NB4 (cell line): ENCODE data around the gene SLC7A9.
"Not testable (repeated sequence)": the region's sequence is repeated elsewhere in the genome, so short reads cannot be mapped to it uniquely, and the experiment has no call there.

Experiments
- CTCF ChIP-seq: IDR thresholded peaks from one replicate; pipeline ENCODE4 v1.5.1; 2012; ENCODE audit warnings: low read depth, low read length
- MAX ChIP-seq: IDR thresholded peaks from 2 replicates; pipeline ENCODE4 v1.6.1; 2011; ENCODE audit warnings: low read depth, low read length
- POLR2A ChIP-seq: IDR thresholded peaks from 2 replicates; pipeline ENCODE4 v1.6.1; 2011; ENCODE audit warnings: mild to moderate bottlenecking; ENCODE audit not compliant: insufficient read length; ENCODE audit errors: extremely low read depth

DNA sequence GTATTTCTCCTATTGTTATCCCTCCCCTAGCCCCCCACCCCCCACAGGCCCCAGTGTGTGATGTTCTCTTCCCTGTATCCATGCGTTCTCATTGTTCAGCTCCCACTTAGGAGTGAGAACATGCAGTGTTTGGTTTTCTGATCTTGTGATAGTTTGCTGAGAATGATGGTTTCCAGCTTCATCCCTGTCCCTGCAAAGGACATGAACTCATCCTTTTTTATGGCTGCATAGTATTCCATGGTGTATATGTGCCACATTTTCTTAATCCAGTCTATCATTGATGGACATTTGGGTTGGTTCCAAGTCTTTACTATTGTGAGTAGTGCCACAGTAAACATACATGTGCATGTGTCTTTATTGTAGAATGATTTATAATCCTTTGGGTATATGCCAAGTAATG, 87.5 kb downstream of the SLC7A9 start:
- not testable (repeated sequence) for TF ChIP-seq POLR2A, CTCF, MAX
